Small intestine (tissue), 7 donors: ENCODE results near the gene LNX2. TPM values are rescaled to one million over a fixed set of nuclear protein-coding genes. Genes with fewer than 3 reads are reported as not detected.

ENCODE experiments used
- DNase-seq, 2 donors: peaks; one replicate each; pipeline versions ENCODE4 v3.0.0 to v3.0.0-alpha.2; 2013
- FAIRE-seq: peaks from 2 replicates; lab custom pipeline; 2012; peaks lifted over from hg19 to GRCh38; lab: Jason Lieb, UNC
- H3K27ac ChIP-seq, 3 donors: one replicate each; pipeline ENCODE4 v1.5.1; 2013; ENCODE audit warnings: low read length in 2 of 3, mild to moderate bottlenecking in 2 of 3, control low read depth in 1 of 3, inconsistent platforms in 1 of 3, low read depth in 1 of 3, moderate library complexity in 1 of 3
- H3K27me3 ChIP-seq, 3 donors: one replicate each; pipeline ENCODE4 v1.6.1; 2013; ENCODE audit warnings: low read length in 3 of 3, inconsistent platforms in 1 of 3; ENCODE audit not compliant: control insufficient read depth in 3 of 3, insufficient read depth in 3 of 3
- H3K36me3 ChIP-seq, 3 donors: one replicate each; pipeline ENCODE4 v1.6.1; 2013; ENCODE audit warnings: low read length in 3 of 3, inconsistent platforms in 1 of 3, low read depth in 1 of 3, mild to moderate bottlenecking in 1 of 3, moderate library complexity in 1 of 3; ENCODE audit not compliant: control insufficient read depth in 3 of 3, insufficient read depth in 2 of 3
- H3K4me1 ChIP-seq, 3 donors: one replicate each; pipeline ENCODE4 v1.6.1; 2013; ENCODE audit warnings: low read length in 2 of 3, inconsistent platforms in 1 of 3, low read depth in 1 of 3, mild to moderate bottlenecking in 1 of 3, moderate library complexity in 1 of 3; ENCODE audit not compliant: control insufficient read depth in 3 of 3, insufficient read depth in 2 of 3
- H3K4me3 ChIP-seq, 3 donors: one replicate each; pipeline ENCODE4 v1.5.1; 2013; ENCODE audit warnings: low read length in 3 of 3, control low read depth in 1 of 3, inconsistent platforms in 1 of 3, low read depth in 1 of 3, mild to moderate bottlenecking in 1 of 3, moderate library complexity in 1 of 3
- H3K9me3 ChIP-seq, 2 donors: one replicate each; pipeline ENCODE4 v1.6.1; 2013; ENCODE audit warnings: low read depth in 1 of 2, low read length in 1 of 2; ENCODE audit not compliant: control insufficient read depth in 2 of 2, insufficient read depth in 1 of 2
- WGBS, 3 donors: extraction: QIAGEN DNeasy Blood & Tissue Kit; methylation state at CpG; one replicate each; pipeline ENCODE4 v1.1.7; 2013; 5-methylcytosine and 5-hydroxymethylcytosine counted together
- polyA plus RNA-seq, 4 donors: library from polyadenylated mRNA; stranded (reverse) in 3 of 4; unstranded in 1 of 4; fragments of 200-250 nt in 3 of 4; fragments of 120-200 nt in 1 of 4; gene quantifications; one replicate each; pipeline versions ENCODE4 v1.2.1 to v1.2.3, GENCODE V29; 2013
- donor health status: healthy with polysubstance abuse.
- donor health status: control.
- donor health status: control.
- donor health status: Bipolar disorder and iron deficiency.
- donor health status: healthy.

LNX2 gene
- polyA plus RNA-seq, 4 donors: 9.6 to 26.2 (median 18.2) TPM

DNA sequence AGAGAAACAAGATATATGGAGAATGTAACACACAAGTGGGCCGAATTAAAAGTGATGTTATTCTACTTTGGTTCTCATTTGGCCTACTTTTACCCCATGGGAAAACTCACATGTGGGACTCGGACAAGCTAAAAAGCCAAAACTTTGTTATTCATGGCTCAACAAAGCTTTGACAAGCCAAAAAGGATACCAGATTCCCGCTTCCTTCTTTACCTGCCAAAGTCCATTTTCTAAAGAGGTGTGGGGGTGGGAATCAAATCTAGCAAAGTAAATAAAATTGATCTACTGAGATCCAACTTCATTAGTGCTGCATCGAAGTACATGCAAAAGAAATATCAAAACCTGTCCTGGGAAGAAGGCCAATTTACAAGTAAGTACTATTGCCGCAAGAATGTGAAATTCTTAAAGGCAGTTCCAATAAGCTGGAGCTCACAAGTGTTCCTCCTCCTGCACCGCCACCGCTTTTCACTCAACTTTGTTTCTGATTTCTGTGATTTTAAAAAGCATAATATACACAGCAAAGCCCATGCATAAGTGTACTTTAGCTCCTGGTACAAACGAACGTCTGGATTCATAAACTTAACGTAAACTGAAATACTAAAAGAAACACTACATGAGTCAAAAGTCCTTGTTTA lies 1.1 kb downstream of the LNX2 start:
- H3K36me3 ChIP-seq: peaks cover 0 to 7% (median 0%) of the 10 kb centered on the region in 3 donors
- peaks cover 2 to 31% (median 6%) of the 10 kb centered on the region in 3 donors for H3K4me1 ChIP-seq
- H3K9me3 ChIP-seq: peaks cover 0 to 13% of the 10 kb centered on the region in 2 donors
- H3K27me3 ChIP-seq: no peaks in the 10 kb centered on the region
- DNase-seq: peak in 1 of 2 donors; percentile 54
- 11 to 30% (median 20%) methylated on average over 10 of the region's 10 CpGs for WGBS, 3 donors
- peak overlapping the region; percentile 77 to 94 (median 77) for H3K4me3 ChIP-seq
- peak overlapping the region; percentile 95 to 99 (median 97) for H3K27ac ChIP-seq
- no peak for FAIRE-seq

DNA sequence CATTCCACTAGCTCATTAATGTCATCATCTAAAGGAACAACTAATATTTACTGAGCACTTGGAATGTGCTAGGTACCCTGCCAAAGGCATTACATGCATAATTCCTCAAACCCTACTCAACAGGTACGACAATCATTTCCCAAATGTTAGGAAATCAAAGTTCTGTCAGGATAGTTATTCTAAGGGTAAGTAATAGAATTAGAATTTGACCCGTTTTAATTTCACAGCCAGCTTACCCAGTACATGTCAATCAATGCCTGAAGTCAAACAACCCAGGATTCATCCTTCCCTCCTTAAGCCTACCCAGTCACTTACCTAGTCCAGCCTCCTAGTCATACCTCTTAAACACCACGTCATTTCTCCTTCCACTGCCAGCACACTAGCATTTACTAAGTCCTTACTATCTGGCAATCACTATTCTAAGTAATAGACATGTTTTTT lies 2.4 kb downstream of the LNX2 start:
- peaks cover 0 to 10% (median 0%) of the 10 kb centered on the region in 3 donors for H3K36me3 ChIP-seq
- peak overlapping the region in 2 of 3 donors; percentile 77 for H3K4me3 ChIP-seq
- H3K4me1 ChIP-seq: peaks cover 0 to 35% (median under 1%) of the 10 kb centered on the region in 3 donors
- no peak overlapping the region for H3K27ac ChIP-seq
- DNase-seq (no peak), FAIRE-seq (no peak)
- H3K27me3 ChIP-seq: no peaks in the 10 kb centered on the region
- H3K9me3 ChIP-seq: peaks cover 0 to 14% of the 10 kb centered on the region in 2 donors
- 36 to 77% (median 52%) methylated on average over 3 of the region's 3 CpGs for WGBS, 3 donors

DNA sequence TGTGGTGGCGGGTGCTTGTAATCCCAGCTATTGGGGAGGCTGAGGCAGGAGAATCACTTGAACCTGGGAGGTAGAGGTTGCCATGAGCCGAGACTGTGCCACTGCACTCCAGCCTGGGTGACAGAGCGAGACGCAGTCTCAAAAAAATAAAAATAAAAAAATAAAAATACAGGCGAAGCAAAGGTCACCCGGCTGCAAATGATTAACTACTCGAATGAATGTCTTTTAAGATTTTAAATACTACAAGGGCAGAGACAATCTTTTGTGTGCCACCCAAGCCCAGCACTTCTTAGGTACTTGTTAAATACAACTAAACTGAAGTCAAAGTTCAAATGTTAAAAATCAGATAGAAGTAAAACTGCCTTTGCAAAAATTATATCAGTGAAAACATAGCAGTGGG lies 6.7 kb downstream of the LNX2 start:
- H3K4me1 ChIP-seq: peaks cover 0 to 44% (median 0%) of the 10 kb centered on the region in 3 donors
- H3K4me3 ChIP-seq: no peak overlapping the region
- 14 to 64% (median 39%) methylated on average over 7 of the region's 7 CpGs for WGBS, 3 donors
- H3K36me3 ChIP-seq: peaks cover 0 to 10% (median 0%) of the 10 kb centered on the region in 3 donors
- peaks cover 0 to 14% of the 10 kb centered on the region in 2 donors for H3K9me3 ChIP-seq
- no peaks in the 10 kb centered on the region for H3K27me3 ChIP-seq
- peak overlapping the region in 2 of 3 donors; percentile 30 to 50 for H3K27ac ChIP-seq
- no peak for FAIRE-seq
- peak; percentile 75 to 76 for DNase-seq

DNA sequence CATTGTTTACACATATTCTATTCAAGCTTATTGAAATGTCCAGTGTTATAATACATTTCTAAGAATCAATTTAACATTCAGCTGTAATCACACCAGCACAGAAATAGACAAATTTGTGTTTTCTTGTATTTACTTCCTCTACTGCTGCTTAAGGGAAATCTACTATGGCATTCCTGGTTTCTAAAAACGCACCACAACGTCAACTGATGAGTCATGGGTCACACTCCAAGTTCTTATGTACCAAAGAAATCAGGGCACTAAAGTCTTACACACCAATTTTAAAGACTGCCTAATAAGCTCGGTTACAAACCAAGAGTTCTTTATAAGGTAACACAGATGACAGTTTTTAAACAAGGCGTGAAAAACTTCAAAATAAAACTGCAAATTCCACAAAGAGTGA lies 13.2 kb downstream of the LNX2 start:
- DNase-seq (peak; percentile 81 to 88), FAIRE-seq (peak; percentile 82)
- Histone ChIP-seq H3K4me3 (no peak overlapping the region), H3K4me1 (peaks cover 2 to 35% (median 3%) of the 10 kb centered on the region in 3 donors), H3K27ac (peak overlapping the region in 1 of 3 donors; percentile 77), H3K9me3 (no peaks in the 10 kb centered on the region), H3K27me3 (no peaks in the 10 kb centered on the region), H3K36me3 (no peaks in the 10 kb centered on the region)
- 18 to 38% (median 26%) methylated on average over 4 of the region's 4 CpGs for WGBS, 3 donors

DNA sequence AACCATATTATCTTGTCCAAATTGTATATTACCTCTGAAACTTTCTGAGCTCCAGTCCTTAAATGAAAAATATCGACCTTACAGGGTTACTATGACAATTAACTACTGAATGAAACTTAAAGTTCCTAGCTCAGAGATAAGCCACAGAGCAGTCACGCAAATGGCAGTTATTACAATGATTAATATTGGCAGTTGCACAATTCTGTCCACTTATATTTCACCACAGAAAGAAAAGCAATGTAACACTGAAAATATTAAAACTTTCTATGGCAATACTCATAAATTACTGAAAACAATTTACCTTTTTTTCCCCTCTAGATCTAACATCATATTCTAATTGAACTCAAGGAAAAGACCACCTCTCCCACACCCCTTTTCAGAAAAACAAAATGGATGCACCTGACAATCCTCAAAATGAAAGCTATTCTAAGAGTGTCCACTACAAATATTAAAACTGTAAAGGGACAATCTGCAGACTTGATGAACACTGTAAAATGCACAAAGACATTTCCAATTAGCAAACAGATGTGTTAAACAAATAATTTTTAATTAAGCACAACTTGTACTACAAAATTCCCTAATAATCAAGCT lies 14.6 kb downstream of the LNX2 start:
- WGBS, 3 donors: 7 to 55% (median 41%) methylated on average over 2 of the region's 2 CpGs
- peak; percentile 65 to 69 for DNase-seq

DNA sequence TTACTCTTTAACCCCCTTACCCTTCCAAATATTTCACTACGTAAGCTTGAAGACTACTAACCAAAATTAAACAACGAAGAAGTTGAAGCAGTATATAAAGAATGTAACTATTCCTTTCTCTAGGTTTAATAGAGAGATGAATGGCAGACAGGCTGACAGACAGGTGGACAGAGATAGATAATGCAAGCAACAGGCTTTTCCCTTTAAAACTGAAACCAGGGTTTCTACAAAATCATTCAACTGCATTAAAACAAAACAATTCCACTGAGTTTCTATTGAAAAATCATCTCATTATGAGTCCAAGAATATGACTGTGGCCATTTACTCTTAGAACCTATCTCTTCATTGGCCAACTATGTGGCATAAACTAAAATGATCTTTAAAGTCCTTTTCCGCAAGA lies 15.2 kb downstream of the LNX2 start:
- Histone ChIP-seq H3K4me1 (peaks cover 2 to 31% (median 4%) of the 10 kb centered on the region in 3 donors), H3K27me3 (no peaks in the 10 kb centered on the region), H3K4me3 (no peak overlapping the region), H3K27ac (peak overlapping the region in 2 of 3 donors; percentile 41 to 77), H3K36me3 (no peaks in the 10 kb centered on the region), H3K9me3 (no peaks in the 10 kb centered on the region)
- FAIRE-seq (no peak), DNase-seq (no peak)
- 22 to 71% (median 48%) methylated on average over 3 of the region's 3 CpGs for WGBS, 3 donors

More for the DNA sequence above, 14.6 kb downstream of the LNX2 start:
- FAIRE-seq: no peak
- Histone ChIP-seq H3K4me1 (peaks cover 2 to 33% (median 3%) of the 10 kb centered on the region in 3 donors), H3K27ac (peak overlapping the region in 1 of 3 donors; percentile 77), H3K9me3 (no peaks in the 10 kb centered on the region), H3K27me3 (no peaks in the 10 kb centered on the region), H3K36me3 (no peaks in the 10 kb centered on the region), H3K4me3 (no peak overlapping the region)

DNA sequence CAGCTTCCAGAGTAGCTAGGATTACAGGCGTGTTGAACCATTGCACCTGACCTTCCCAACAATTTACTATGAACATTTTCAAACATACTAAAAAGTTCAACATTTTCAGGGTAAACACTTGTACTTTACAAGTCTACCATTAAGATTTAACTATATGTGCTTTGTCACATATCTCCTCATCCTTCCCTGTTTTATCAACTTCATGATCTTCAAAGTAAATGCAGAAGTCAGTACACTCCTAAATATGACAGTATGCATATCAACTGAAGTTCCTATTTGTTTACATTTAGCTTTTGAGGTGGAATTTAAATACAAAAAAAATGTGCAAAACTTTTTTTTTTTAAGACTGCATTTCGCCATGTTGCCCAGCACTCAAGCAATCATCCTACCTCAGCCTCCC lies 18.5 kb downstream of the LNX2 start:
- Histone ChIP-seq H3K4me3 (no peak overlapping the region), H3K27me3 (no peaks in the 10 kb centered on the region), H3K9me3 (no peaks in the 10 kb centered on the region), H3K36me3 (peaks cover 0 to 1% (median 0%) of the 10 kb centered on the region in 3 donors), H3K27ac (no peak overlapping the region), H3K4me1 (peaks cover 2 to 24% (median 9%) of the 10 kb centered on the region in 3 donors)
- 92 to 97% (median 96%) methylated on average over 2 of the region's 2 CpGs for WGBS, 3 donors
- DNase-seq: no peak
- no peak for FAIRE-seq

DNA sequence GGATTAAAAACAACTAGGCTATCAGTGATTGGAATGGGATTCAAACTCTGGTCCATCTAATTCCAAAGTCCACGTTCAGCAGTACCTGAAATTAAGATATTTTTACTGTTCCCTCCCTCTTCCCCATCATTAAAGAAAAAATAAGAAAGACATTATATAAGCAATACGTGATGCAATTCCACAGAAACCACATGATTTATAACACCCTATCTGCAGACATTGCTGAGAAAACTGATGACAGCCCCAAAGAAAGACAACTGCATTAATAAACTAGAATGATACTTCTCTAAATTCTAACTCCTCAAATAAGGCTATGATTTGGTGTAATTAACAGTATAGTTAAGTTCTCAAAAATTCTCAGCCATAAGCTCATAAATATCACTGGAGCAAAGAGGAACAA lies 19.1 kb downstream of the LNX2 start:
- H3K9me3 ChIP-seq: no peaks in the 10 kb centered on the region
- no peaks in the 10 kb centered on the region for H3K27me3 ChIP-seq
- no peak overlapping the region for H3K27ac ChIP-seq
- H3K4me3 ChIP-seq: no peak overlapping the region
- DNase-seq: no peak
- peaks cover 0 to 1% (median 0%) of the 10 kb centered on the region in 3 donors for H3K36me3 ChIP-seq
- WGBS, 3 donors: 88 to 92% (median 91%) methylated on average over 2 of the region's 2 CpGs
- FAIRE-seq: no peak
- peaks cover 0 to 19% (median 9%) of the 10 kb centered on the region in 3 donors for H3K4me1 ChIP-seq
